Measurements from ENCODE around the gene SINHCAF. TPM values are rescaled to one million over a fixed set of nuclear protein-coding genes. Genes with fewer than 3 reads are reported as not detected.

Gene SINHCAF
- total RNA-seq, 6 donors from 2014 or later: 26.2 to 96.9 (median 42.0) TPM

DNA sequence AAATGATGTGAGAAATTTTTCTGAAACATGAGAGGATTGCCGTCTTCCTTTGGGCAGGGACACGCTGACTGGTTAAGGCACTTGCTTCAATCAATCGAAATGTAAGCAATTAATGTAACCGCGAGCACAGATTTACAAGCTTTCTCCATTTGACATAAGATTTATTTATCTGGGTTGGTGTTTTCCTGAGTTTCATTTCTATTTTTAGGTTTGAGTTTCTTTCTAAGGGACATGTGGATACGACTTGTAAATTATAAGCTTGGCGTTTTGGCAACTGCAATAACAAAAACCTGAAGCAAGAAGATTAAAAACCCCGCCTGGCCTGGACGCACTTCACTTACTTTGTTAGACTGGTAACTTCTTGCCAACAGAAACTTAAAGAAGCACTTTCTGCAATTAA lies 20.3 kb upstream of the SINHCAF start:
- ATAC-seq (ENCODE audit: low FRiP score in 2 of 2) (no peak), DNase-seq (no peak)
- Histone ChIP-seq H3K27ac (no peak overlapping the region), H3K4me3 (no peak overlapping the region), H3K9me3 (no peaks in the 10 kb centered on the region), H3K27me3 (no peaks in the 10 kb centered on the region), H3K36me3 (no peaks in the 10 kb centered on the region), H3K4me1 (no peaks in the 10 kb centered on the region)
- 33 to 39% methylated on average over 9 of the region's 9 CpGs for WGBS, 2 donors
- TF ChIP-seq CTCF (IDR thresholded peaks at IDR 0.05): no peak
- no peak for TF ChIP-seq POLR2A (IDR thresholded peaks at IDR 0.05)
- TF ChIP-seq POLR2AphosphoS5 (IDR thresholded peaks at IDR 0.05): no peak
- no peak for TF ChIP-seq EP300 (IDR thresholded peaks at IDR 0.05)

GRCh38 chr12:31343139-31343538 lies 17.2 kb upstream of the SINHCAF start:
- no peak for TF ChIP-seq POLR2AphosphoS5 (IDR thresholded peaks at IDR 0.05)
- 87% methylated on average over 8 of the region's 8 CpGs for WGBS, 2 donors
- Histone ChIP-seq H3K27ac (no peak overlapping the region), H3K9me3 (no peaks in the 10 kb centered on the region), H3K27me3 (no peaks in the 10 kb centered on the region), H3K4me1 (no peaks in the 10 kb centered on the region), H3K4me3 (no peak overlapping the region), H3K36me3 (no peaks in the 10 kb centered on the region)
- no peak for ATAC-seq (ENCODE audit: low FRiP score in 2 of 2)
- DNase-seq: no peak

DNA sequence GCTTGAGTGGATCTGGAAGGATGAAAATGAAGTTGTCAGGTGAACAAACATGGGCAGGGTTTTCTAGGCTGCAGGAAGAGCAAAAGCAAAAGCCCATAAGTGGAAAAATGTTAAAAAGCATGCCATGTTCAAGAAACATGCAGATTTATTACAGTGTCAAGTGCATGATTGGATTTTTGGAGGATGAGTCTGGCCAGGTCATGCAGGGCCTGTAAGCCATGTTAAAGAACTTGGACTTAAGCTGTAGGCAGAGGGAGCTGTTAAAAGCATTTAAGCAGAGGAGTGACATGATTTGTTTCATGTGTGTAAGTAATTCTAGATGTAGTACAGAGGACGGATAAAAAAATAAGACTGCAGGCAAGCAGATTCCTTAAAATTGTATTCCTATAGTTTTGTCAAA lies 16.3 kb upstream of the SINHCAF start:
- no peak for TF ChIP-seq POLR2AphosphoS5 (IDR thresholded peaks at IDR 0.05)
- no peak for TF ChIP-seq EP300 (IDR thresholded peaks at IDR 0.05)
- TF ChIP-seq CTCF (IDR thresholded peaks at IDR 0.05): no peak
- no peak for TF ChIP-seq POLR2A (IDR thresholded peaks at IDR 0.05)
- Histone ChIP-seq H3K27ac (no peak overlapping the region), H3K27me3 (no peaks in the 10 kb centered on the region), H3K4me1 (no peaks in the 10 kb centered on the region), H3K4me3 (no peak overlapping the region), H3K36me3 (no peaks in the 10 kb centered on the region), H3K9me3 (no peaks in the 10 kb centered on the region)
- ATAC-seq (ENCODE audit: low FRiP score in 2 of 2): no peak
- no peak for DNase-seq
- WGBS, 2 donors: 74 to 87% methylated on average over 1 of the region's 1 CpG

DNA sequence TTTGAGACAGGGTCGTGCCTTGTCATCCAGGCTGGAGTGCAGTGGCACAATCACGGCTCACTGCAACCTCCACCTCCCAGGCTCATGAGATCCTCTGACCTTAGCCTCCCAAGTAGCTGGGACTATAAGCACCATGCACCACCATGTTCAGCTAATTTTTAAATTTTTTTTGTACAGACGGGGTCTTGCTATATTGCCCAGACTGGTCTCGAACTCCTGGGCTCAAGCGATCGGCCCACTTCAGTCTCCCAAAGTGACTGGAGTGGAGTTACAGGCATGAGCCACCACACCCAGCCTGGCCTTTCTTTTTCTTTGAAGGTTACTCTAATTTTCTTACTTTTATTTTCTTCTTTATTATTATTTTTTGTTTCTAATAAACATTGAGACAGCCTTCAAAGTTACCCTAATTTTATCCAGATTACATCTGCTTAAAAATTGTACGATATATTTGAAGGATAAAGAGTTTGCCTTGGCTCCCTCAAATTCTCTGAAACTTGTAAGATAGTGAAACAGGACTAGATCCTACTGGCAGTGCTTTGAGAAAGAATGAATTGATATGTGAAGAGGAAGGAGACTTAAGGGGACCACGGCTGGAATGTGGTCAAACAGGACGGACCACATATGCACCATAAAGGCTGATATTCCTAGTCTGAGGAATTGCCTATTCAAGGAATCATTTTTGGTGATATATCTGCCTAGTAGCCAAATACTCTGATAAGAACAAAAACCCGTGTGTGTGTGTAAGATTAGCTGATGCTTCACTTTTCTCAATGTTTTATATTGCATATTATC lies 14.1 kb upstream of the SINHCAF start:
- WGBS, 2 donors: 76 to 79% methylated on average over 8 to 10 of the region's 10 CpGs
- TF ChIP-seq POLR2A (IDR thresholded peaks at IDR 0.05) (no peak), CTCF (IDR thresholded peaks at IDR 0.05) (no peak), EP300 (IDR thresholded peaks at IDR 0.05) (no peak)

DNA sequence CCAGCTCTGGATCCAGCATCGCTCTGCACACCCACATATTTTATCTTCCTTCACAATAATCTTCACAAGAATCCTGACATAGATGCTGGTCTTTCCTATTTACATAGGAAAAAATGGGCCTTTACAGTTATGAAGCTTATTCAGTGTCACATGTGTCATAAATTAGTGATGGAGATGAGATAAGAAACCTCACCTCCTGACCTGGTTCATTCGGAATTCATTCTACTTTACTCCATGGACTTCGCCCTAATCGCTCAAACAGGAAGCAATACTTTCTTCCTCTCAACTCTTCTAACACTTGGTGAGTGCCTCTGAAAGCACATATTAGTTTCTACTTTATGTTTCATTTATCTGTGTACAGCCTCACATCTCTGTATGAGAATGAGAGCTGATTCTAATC lies 12.0 kb upstream of the SINHCAF start:
- DNase-seq (no peak), ATAC-seq (ENCODE audit: low FRiP score in 2 of 2) (no peak)
- Histone ChIP-seq H3K27ac (no peak overlapping the region), H3K36me3 (no peaks in the 10 kb centered on the region), H3K4me1 (no peaks in the 10 kb centered on the region), H3K9me3 (no peaks in the 10 kb centered on the region), H3K4me3 (no peak overlapping the region), H3K27me3 (no peaks in the 10 kb centered on the region)
- 59 to 70% methylated on average over 4 of the region's 4 CpGs for WGBS, 2 donors
- TF ChIP-seq CTCF (IDR thresholded peaks at IDR 0.05) (no peak), EP300 (IDR thresholded peaks at IDR 0.05) (no peak), POLR2AphosphoS5 (IDR thresholded peaks at IDR 0.05) (no peak), POLR2A (IDR thresholded peaks at IDR 0.05) (no peak)

More for the DNA sequence above, 14.1 kb upstream of the SINHCAF start:
- Histone ChIP-seq H3K36me3 (no peaks in the 10 kb centered on the region), H3K9me3 (no peaks in the 10 kb centered on the region), H3K27me3 (no peaks in the 10 kb centered on the region), H3K4me3 (no peak overlapping the region), H3K4me1 (no peaks in the 10 kb centered on the region), H3K27ac (no peak overlapping the region)
- ATAC-seq (ENCODE audit: low FRiP score in 2 of 2): no peak
- no peak for DNase-seq
